Gastroesophageal sphincter (tissue), 4 donors: Measurements from ENCODE around the gene SURF2. TPM values are rescaled to one million over a fixed set of nuclear protein-coding genes. Genes with fewer than 3 reads are reported as not detected.
"Not testable (repeated sequence)": the region's sequence is repeated elsewhere in the genome, so short reads cannot be mapped to it uniquely, and the experiment has no call there.

Experiments
- ATAC-seq: fragments of 150-250 bp; one replicate; pipeline ENCODE4 v1.9.1; 2016; ENCODE audit warnings: mild to moderate bottlenecking, moderate library complexity
- H3K27ac ChIP-seq, 4 donors: fragments of 200-600 bp; sonication (generic) in 3 of 4; 1 replicate in 3 of 4; 2 replicates in 1 of 4; pipeline ENCODE4 v1.5.1; 2016 to 2019
- H3K27me3 ChIP-seq: fragments of 200-600 bp; sonication (generic); one replicate; pipeline ENCODE4 v1.5.1; 2019
- H3K36me3 ChIP-seq, 2 donors: fragments of 200-600 bp; sonication (generic); one replicate each; pipeline ENCODE4 v1.5.1; 2019; ENCODE audit warnings: control low read depth in 1 of 2
- H3K4me1 ChIP-seq, 3 donors: fragments of 200-600 bp; sonication (generic); 1 replicate in 2 of 3; 2 replicates in 1 of 3; pipeline ENCODE4 v1.5.1; 2016 to 2019; ENCODE audit warnings: control low read depth in 2 of 3
- H3K4me3 ChIP-seq, 2 donors: fragments of 200-600 bp; sonication (generic); one replicate each; pipeline ENCODE4 v1.5.1; 2019; ENCODE audit warnings: mild to moderate bottlenecking in 1 of 2, moderate library complexity in 1 of 2
- H3K9me3 ChIP-seq, 3 donors: fragments of 200-600 bp; sonication (generic); one replicate each; pipeline ENCODE4 v1.5.1; 2017 to 2019; ENCODE audit warnings: control low read depth in 2 of 3
- CTCF ChIP-seq, 4 experiments: fragments of 200-600 bp in 2 of 4; fragments of 450-650 bp in 2 of 4; sonication (generic) in 1 of 4; IDR thresholded peaks; one replicate each; pipeline ENCODE4 v1.5.1; 2017 to 2019; ENCODE audit warnings: antibody characterized with exemption in 4 of 4, mild to moderate bottlenecking in 2 of 4, moderate library complexity in 2 of 4
- EP300 ChIP-seq: sonication (generic); formaldehyde crosslinking; IDR thresholded peaks from one replicate; pipeline ENCODE4 v1.6.1; 2017; ENCODE audit warnings: antibody characterized with exemption, mild to moderate bottlenecking
- POLR2A ChIP-seq, 2 donors: fragments of 450-650 bp; IDR thresholded peaks; one replicate each; pipeline ENCODE4 v1.6.1; 2017; ENCODE audit warnings: antibody characterized with exemption in 2 of 2, mild to moderate bottlenecking in 2 of 2, moderate library complexity in 1 of 2
- POLR2AphosphoS5 ChIP-seq: sonication (generic); formaldehyde crosslinking; IDR thresholded peaks from one replicate; pipeline ENCODE4 v1.6.1; 2017; ENCODE audit warnings: antibody characterized with exemption
- WGBS, 2 donors: methylation state at CpG; one replicate each; pipeline ENCODE4 v1.1.5; 2018; ENCODE audit warnings: low coverage in 1 of 2; 5-methylcytosine and 5-hydroxymethylcytosine counted together
- total RNA-seq, 4 donors: library from RNA; depleted of rRNA; stranded (reverse); fragments of >200 nt; gene quantifications; one replicate each; pipeline ENCODE4 v1.1.0, GENCODE V29; 2016

SURF2 gene
- total RNA-seq, 4 donors from 2014 or later = 11.2 to 16.3 (median 15.3) TPM

- ATAC-seq = no peak
- H3K27ac ChIP-seq = no peak overlapping the region
- H3K27me3 ChIP-seq = no peaks in the 10 kb centered on the region
- H3K4me3 ChIP-seq = no peak overlapping the region
- WGBS, 2 donors = no CpG with 5 or more reads among the region's 20 CpGs
- H3K36me3 ChIP-seq = peaks cover 0 to 48% of the 10 kb centered on the region in 2 donors
- H3K4me1 ChIP-seq = peaks cover 4 to 37% (median 20%) of the 10 kb centered on the region in 3 donors
- TF ChIP-seq POLR2A (IDR thresholded peaks at IDR 0.05) = no peak
- TF ChIP-seq CTCF (IDR thresholded peaks at IDR 0.05) = no peak
- TF ChIP-seq POLR2AphosphoS5 = no peak
- TF ChIP-seq EP300 = no peak
- no peaks in the 10 kb centered on the region for H3K9me3 ChIP-seq
Observed at GRCh38 chr9:133332381-133332730, 24.0 kb upstream of the SURF2 start.

GRCh38 chr9:133333011-133333410 lies 23.3 kb upstream of the SURF2 start:
- Histone ChIP-seq H3K9me3 (no peaks in the 10 kb centered on the region), H3K36me3 (peaks cover 0 to 48% of the 10 kb centered on the region in 2 donors), H3K27ac (no peak overlapping the region), H3K4me1 (peaks cover 4 to 37% (median 20%) of the 10 kb centered on the region in 3 donors), H3K27me3 (no peaks in the 10 kb centered on the region), H3K4me3 (no peak overlapping the region)
- no peak for ATAC-seq
- TF ChIP-seq EP300 (no peak), CTCF (IDR thresholded peaks at IDR 0.05) (no peak), POLR2AphosphoS5 (no peak)
- WGBS, 2 donors = 80 to 93% methylated on average over 1 to 3 of the region's 11 CpGs

GRCh38 chr9:133333566-133333965 lies 22.8 kb upstream of the SURF2 start:
- Histone ChIP-seq H3K36me3 (peaks cover 0 to 52% of the 10 kb centered on the region in 2 donors), H3K9me3 (no peaks in the 10 kb centered on the region), H3K27ac (no peak overlapping the region), H3K4me3 (no peak overlapping the region), H3K27me3 (no peaks in the 10 kb centered on the region), H3K4me1 (peaks cover 4 to 37% (median 20%) of the 10 kb centered on the region in 3 donors)
- TF ChIP-seq CTCF (IDR thresholded peaks at IDR 0.05) = no peak
- no peak for TF ChIP-seq POLR2AphosphoS5
- no peak for TF ChIP-seq POLR2A (IDR thresholded peaks at IDR 0.05)
- no peak for TF ChIP-seq EP300
- 100% methylated on average over 1 of the region's 10 CpGs; no CpG with 5 or more reads in 1 of the 2 donors for WGBS, 2 donors
- ATAC-seq = no peak

DNA sequence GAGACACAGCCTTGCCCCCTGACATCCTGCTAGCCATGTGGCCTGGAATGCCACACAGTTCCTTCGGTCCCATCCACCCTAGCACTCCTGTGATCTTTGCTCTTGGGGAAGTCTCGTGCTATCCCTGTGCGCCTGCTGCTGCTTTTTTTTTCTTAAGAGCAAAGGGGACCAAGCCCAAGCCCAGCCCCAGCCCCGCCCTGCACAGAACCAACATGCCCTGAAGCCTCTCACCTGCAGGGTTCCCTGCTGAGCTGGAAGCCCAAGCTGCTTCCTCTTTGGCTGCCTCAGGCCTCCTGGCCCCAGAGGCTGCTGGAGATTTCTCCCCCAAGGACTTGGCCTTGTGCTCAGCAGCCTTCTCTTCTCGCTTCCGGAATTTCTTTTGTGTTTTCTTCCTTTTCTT lies 22.2 kb upstream of the SURF2 start:
- Histone ChIP-seq H3K36me3 (peaks cover 0 to 58% of the 10 kb centered on the region in 2 donors), H3K27me3 (no peaks in the 10 kb centered on the region), H3K27ac (no peak overlapping the region), H3K9me3 (no peaks in the 10 kb centered on the region), H3K4me1 (peaks cover 4 to 37% (median 20%) of the 10 kb centered on the region in 3 donors), H3K4me3 (no peak overlapping the region)
- TF ChIP-seq EP300 (no peak), POLR2A (IDR thresholded peaks at IDR 0.05) (no peak), POLR2AphosphoS5 (no peak), CTCF (IDR thresholded peaks at IDR 0.05) (no peak)
- no peak for ATAC-seq
- 90 to 92% methylated on average over 2 of the region's 6 CpGs for WGBS, 2 donors

- ATAC-seq, H3K9me3 ChIP-seq, H3K27ac ChIP-seq, H3K27me3 ChIP-seq: not testable (repeated sequence)
- peak overlapping the region in 1 of 2 donors; percentile 66 for H3K4me3 ChIP-seq
- peaks cover 4 to 37% (median 20%) of the 10 kb centered on the region in 3 donors for H3K4me1 ChIP-seq
- 76 to 90% methylated on average over 2 to 11 of the region's 11 CpGs for WGBS, 2 donors
- peaks cover 0 to 65% of the 10 kb centered on the region in 2 donors for H3K36me3 ChIP-seq
Observed at GRCh38 chr9:133334888-133335287, 21.5 kb upstream of the SURF2 start.
